Effector memory CD4-positive, alpha-beta T cell (primary cell): Measurements from ENCODE around the gene TRMU.

ENCODE experiments used
- DNase-seq, 3 donors: peaks; one replicate each; pipeline ENCODE4 v3.0.0-alpha.2; 2020
- H3K27ac ChIP-seq: 2 replicates; pipeline ENCODE4 v1.7.0; 2013; ENCODE audit warnings: mild to moderate bottlenecking, low read length, moderate library complexity; ENCODE audit not compliant: insufficient read depth, poor library complexity, severe bottlenecking
- H3K27me3 ChIP-seq: replicated peaks from 2 replicates; pipeline ENCODE4 v1.7.0; 2013; ENCODE audit warnings: mild to moderate bottlenecking, low read length; ENCODE audit not compliant: insufficient read depth, control insufficient read depth, poor library complexity, severe bottlenecking
- H3K36me3 ChIP-seq: 2 replicates; pipeline ENCODE4 v1.7.0; 2013; ENCODE audit warnings: mild to moderate bottlenecking, low read length, moderate library complexity; ENCODE audit not compliant: control insufficient read depth, insufficient read depth
- H3K4me1 ChIP-seq: 2 replicates; pipeline ENCODE4 v1.7.0; 2013; ENCODE audit warnings: low read length, mild to moderate bottlenecking; ENCODE audit not compliant: control insufficient read depth, insufficient read depth, poor library complexity, severe bottlenecking
- H3K4me3 ChIP-seq: 2 replicates; pipeline ENCODE4 v1.7.0; 2013; ENCODE audit warnings: low read length, low read depth, mild to moderate bottlenecking; ENCODE audit not compliant: insufficient read depth, poor library complexity, severe bottlenecking
- H3K9me3 ChIP-seq: 2 replicates; pipeline ENCODE4 v1.7.0; 2013; ENCODE audit warnings: mild to moderate bottlenecking, low read length, moderate library complexity; ENCODE audit not compliant: control insufficient read depth

The TRMU gene

GRCh38 chr22:46382524-46382923 is 47.0 kb downstream of the TRMU start:
- no peak for DNase-seq
- Histone ChIP-seq H3K27ac (no peak overlapping the region), H3K36me3 (no peaks in the 10 kb centered on the region), H3K27me3 (no peaks in the 10 kb centered on the region), H3K9me3 (no peaks in the 10 kb centered on the region), H3K4me1 (no peaks in the 10 kb centered on the region), H3K4me3 (no peak overlapping the region)

GRCh38 chr22:46386312-46386711 is 50.8 kb downstream of the TRMU start:
- Histone ChIP-seq H3K4me3 (no peak overlapping the region), H3K36me3 (no peaks in the 10 kb centered on the region), H3K4me1 (no peaks in the 10 kb centered on the region), H3K27ac (no peak overlapping the region), H3K9me3 (no peaks in the 10 kb centered on the region), H3K27me3 (no peaks in the 10 kb centered on the region)
- no peak for DNase-seq

GRCh38 chr22:46387748-46388147 is 52.2 kb downstream of the TRMU start:
- H3K27me3 ChIP-seq = no peaks in the 10 kb centered on the region
- DNase-seq = no peak
- no peak overlapping the region for H3K4me3 ChIP-seq
- no peaks in the 10 kb centered on the region for H3K9me3 ChIP-seq
- H3K27ac ChIP-seq = no peak overlapping the region
- no peaks in the 10 kb centered on the region for H3K36me3 ChIP-seq
- H3K4me1 ChIP-seq = no peaks in the 10 kb centered on the region

GRCh38 chr22:46388647-46389046 is 53.1 kb downstream of the TRMU start:
- no peak overlapping the region for H3K27ac ChIP-seq
- H3K9me3 ChIP-seq = no peaks in the 10 kb centered on the region
- H3K27me3 ChIP-seq = no peaks in the 10 kb centered on the region
- H3K36me3 ChIP-seq = no peaks in the 10 kb centered on the region
- no peak overlapping the region for H3K4me3 ChIP-seq
- no peaks in the 10 kb centered on the region for H3K4me1 ChIP-seq
- DNase-seq = no peak

GRCh38 chr22:46389081-46389480 is 53.6 kb downstream of the TRMU start:
- Histone ChIP-seq H3K4me3 (no peak overlapping the region), H3K27me3 (no peaks in the 10 kb centered on the region), H3K36me3 (no peaks in the 10 kb centered on the region), H3K9me3 (no peaks in the 10 kb centered on the region), H3K4me1 (no peaks in the 10 kb centered on the region), H3K27ac (no peak overlapping the region)
- no peak for DNase-seq

GRCh38 chr22:46390105-46390651 is 54.7 kb downstream of the TRMU start:
- no peak overlapping the region for H3K27ac ChIP-seq
- no peaks in the 10 kb centered on the region for H3K9me3 ChIP-seq
- no peak for DNase-seq
- no peaks in the 10 kb centered on the region for H3K4me1 ChIP-seq
- H3K27me3 ChIP-seq = no peaks in the 10 kb centered on the region
- H3K36me3 ChIP-seq = no peaks in the 10 kb centered on the region
- no peak overlapping the region for H3K4me3 ChIP-seq

GRCh38 chr22:46390652-46391301 is 55.3 kb downstream of the TRMU start:
- Histone ChIP-seq H3K4me1 (no peaks in the 10 kb centered on the region), H3K4me3 (no peak overlapping the region), H3K27ac (no peak overlapping the region), H3K9me3 (no peaks in the 10 kb centered on the region), H3K36me3 (no peaks in the 10 kb centered on the region), H3K27me3 (no peaks in the 10 kb centered on the region)
- no peak for DNase-seq

- Histone ChIP-seq H3K27me3 (no peaks in the 10 kb centered on the region), H3K4me3 (no peak overlapping the region), H3K27ac (no peak overlapping the region), H3K4me1 (no peaks in the 10 kb centered on the region), H3K36me3 (no peaks in the 10 kb centered on the region), H3K9me3 (no peaks in the 10 kb centered on the region)
- DNase-seq = no peak
Measured at GRCh38 chr22:46391486-46392136, 56.1 kb downstream of the TRMU start.

- Histone ChIP-seq H3K27ac (no peak overlapping the region), H3K27me3 (no peaks in the 10 kb centered on the region), H3K36me3 (no peaks in the 10 kb centered on the region), H3K4me1 (no peaks in the 10 kb centered on the region), H3K4me3 (no peak overlapping the region), H3K9me3 (no peaks in the 10 kb centered on the region)
- no peak for DNase-seq
Measured at GRCh38 chr22:46392137-46392844, 56.8 kb downstream of the TRMU start.

- H3K27ac ChIP-seq = no peak overlapping the region
- no peak for DNase-seq
Measured at GRCh38 chr22:46393873-46394272, 58.4 kb downstream of the TRMU start.

More at GRCh38 chr22:46393873-46394272, 58.4 kb downstream of the TRMU start:
- Histone ChIP-seq H3K9me3 (no peaks in the 10 kb centered on the region), H3K4me3 (no peak overlapping the region), H3K4me1 (no peaks in the 10 kb centered on the region), H3K36me3 (no peaks in the 10 kb centered on the region), H3K27me3 (no peaks in the 10 kb centered on the region)
